ENCODE results near the gene LRIG1. TPM values are rescaled to one million over a fixed set of nuclear protein-coding genes. Genes with fewer than 3 reads are reported as not detected.

LRIG1 gene
- total RNA-seq, 4 donors from 2014 or later = 48.6 to 58.6 (median 52.5) TPM

DNA sequence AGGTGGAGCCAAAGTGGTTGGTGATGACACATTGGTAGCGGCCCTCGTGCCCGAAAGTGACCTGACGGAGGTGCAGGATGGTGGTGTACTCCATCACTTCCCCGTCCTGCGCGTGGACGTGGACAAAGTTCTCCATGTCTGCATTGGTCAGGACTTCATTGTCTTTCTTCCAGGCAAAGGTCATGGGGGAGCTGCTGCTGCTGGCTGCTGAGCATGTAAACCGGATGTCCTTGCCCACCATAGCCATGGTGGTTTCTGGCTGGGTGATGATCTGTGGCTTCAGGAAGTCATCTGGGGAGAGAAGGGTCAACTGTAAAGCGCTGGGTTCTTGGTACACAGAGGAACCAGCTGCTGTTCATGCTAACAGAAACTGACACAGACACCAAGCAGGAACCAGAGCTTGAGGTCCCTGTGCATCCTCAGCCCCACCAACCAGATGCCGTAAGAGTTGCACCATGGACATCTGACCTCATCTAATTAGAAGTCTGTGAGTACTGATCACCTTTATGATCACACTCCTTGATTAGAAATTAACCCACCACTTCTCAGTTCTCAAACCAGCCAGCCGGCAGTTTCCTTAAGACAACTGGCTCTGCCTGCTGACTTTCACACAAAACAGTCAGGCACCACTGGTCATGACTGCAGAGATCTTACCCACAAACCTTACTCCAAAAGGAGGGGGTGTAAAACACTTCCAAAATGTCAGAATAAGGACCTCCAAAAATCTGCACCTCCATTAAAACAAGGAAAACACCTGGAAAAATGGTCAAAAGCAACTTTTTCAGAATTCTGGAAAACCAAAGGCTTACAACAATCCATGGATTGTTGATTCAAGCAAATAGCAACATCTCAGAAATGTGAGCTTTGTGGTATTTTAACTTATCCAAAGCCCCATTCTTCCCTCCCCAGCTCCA, 114.6 kb downstream of the LRIG1 start:
- TF ChIP-seq POLR2A (IDR thresholded peaks at IDR 0.05) = no peak
- no peak for TF ChIP-seq EP300 (IDR thresholded peaks at IDR 0.05)
- TF ChIP-seq CTCF (IDR thresholded peaks at IDR 0.05) = no peak
- H3K36me3 ChIP-seq = peaks cover 3 to 76% (median 12%) of the 10 kb centered on the region in 3 donors

GRCh38 chr3:66385066-66385465, 115.8 kb downstream of the LRIG1 start:
- DNase-seq (ENCODE audit: low spot score in 2 of 2) = no peak
- no peaks in the 10 kb centered on the region for H3K27me3 ChIP-seq
- peaks cover 0 to 4% (median 0%) of the 10 kb centered on the region in 4 donors for H3K9me3 ChIP-seq
- peaks cover 0 to 11% (median 2%) of the 10 kb centered on the region in 4 donors for H3K4me1 ChIP-seq
- H3K4me3 ChIP-seq = no peak overlapping the region
- no peak for TF ChIP-seq POLR2A (IDR thresholded peaks at IDR 0.05)
- TF ChIP-seq EP300 (IDR thresholded peaks at IDR 0.05) = no peak
- TF ChIP-seq CTCF (IDR thresholded peaks at IDR 0.05) = no peak
- peaks cover 3 to 78% (median 24%) of the 10 kb centered on the region in 3 donors for H3K36me3 ChIP-seq
- no peak overlapping the region for H3K27ac ChIP-seq

More for the DNA sequence above, 114.6 kb downstream of the LRIG1 start:
- Histone ChIP-seq H3K4me1 (peaks cover 0 to 11% (median 2%) of the 10 kb centered on the region in 4 donors), H3K4me3 (no peak overlapping the region), H3K27me3 (no peaks in the 10 kb centered on the region), H3K27ac (no peak overlapping the region), H3K9me3 (peaks cover 0 to 4% (median 0%) of the 10 kb centered on the region in 4 donors)
- WGBS, 2 donors = 89 to 90% methylated on average over 12 of the region's 12 CpGs
- DNase-seq (ENCODE audit: low spot score in 2 of 2) = no peak

DNA sequence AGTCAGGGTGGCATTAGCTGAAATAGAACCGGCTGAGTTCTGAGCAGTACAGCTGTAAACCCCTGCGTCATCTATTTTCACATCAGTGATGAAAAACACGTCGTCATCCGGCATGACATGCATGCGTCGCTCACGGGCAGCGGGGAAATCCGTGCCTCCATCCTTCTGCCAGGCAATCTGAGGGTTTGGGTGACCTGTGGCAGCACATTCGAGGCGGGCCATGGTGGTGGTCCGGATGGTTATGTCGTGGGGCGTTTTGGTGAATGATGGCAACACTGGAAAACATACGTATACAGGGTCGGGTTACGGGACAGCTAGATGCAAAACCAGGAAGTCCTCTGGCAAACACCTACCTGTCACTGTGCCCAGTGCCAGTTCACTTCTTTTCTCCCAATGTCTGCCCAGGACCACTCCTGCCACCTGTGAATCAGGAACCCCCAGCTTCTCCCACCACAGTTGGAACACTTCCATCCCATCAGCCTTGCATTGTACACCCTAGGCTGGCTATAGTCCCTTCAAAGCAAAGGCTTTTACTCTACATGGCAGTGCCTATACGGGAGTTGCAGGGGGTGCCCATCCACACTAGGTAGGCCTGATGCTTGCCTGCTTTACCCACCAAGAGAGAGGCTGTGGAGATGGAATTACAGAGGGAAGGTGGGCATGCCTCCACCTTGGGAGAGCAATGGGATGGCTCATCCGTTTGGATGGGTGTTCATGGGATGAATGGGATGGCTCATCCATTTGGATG, 116.7 kb downstream of the LRIG1 start:
- Histone ChIP-seq H3K27me3 (no peaks in the 10 kb centered on the region), H3K4me3 (no peak overlapping the region), H3K36me3 (peaks cover 3 to 83% (median 27%) of the 10 kb centered on the region in 3 donors), H3K27ac (no peak overlapping the region), H3K9me3 (peaks cover 0 to 4% (median 0%) of the 10 kb centered on the region in 4 donors), H3K4me1 (peaks cover 0 to 11% (median 2%) of the 10 kb centered on the region in 4 donors)
- DNase-seq (ENCODE audit: low spot score in 2 of 2) = no peak
- TF ChIP-seq EP300 (IDR thresholded peaks at IDR 0.05) (no peak), POLR2A (IDR thresholded peaks at IDR 0.05) (no peak), CTCF (IDR thresholded peaks at IDR 0.05) (no peak)
- 94 to 97% methylated on average over 20 of the region's 20 CpGs for WGBS, 2 donors

DNA sequence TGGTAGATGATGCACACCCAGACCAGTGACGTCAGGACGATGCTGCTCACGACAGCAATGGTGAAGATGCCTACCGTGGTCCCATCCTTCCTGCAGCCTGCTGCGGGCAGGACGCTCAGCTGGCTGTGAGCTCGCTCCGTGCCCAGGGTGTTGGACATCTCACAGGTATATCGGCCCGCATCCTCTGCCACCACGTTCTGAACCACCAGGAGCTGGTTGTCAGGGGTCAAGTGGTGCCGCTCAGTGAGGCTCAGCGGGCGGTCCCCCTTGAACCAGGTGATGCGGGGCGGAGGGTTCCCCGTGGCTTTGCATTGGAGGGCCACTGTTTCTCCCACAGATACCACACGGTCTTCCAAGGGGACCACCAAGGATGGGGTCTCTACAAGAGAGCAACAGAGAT, 117.8 kb downstream of the LRIG1 start:
- WGBS, 2 donors = 91 to 92% methylated on average over 9 of the region's 18 CpGs
- H3K4me1 ChIP-seq = peaks cover 0 to 11% (median 2%) of the 10 kb centered on the region in 4 donors
- H3K27ac ChIP-seq = no peak overlapping the region
- H3K4me3 ChIP-seq = no peak overlapping the region
- TF ChIP-seq EP300 (IDR thresholded peaks at IDR 0.05) = no peak
- no peak for TF ChIP-seq CTCF (IDR thresholded peaks at IDR 0.05)
- TF ChIP-seq POLR2A (IDR thresholded peaks at IDR 0.05) = no peak
- peaks cover 0 to under 1% (median 0%) of the 10 kb centered on the region in 4 donors for H3K9me3 ChIP-seq
- no peaks in the 10 kb centered on the region for H3K27me3 ChIP-seq
- peaks cover 3 to 86% (median 27%) of the 10 kb centered on the region in 3 donors for H3K36me3 ChIP-seq
- DNase-seq (ENCODE audit: low spot score in 2 of 2) = no peak

All from tibial nerve (tissue), 4 donors.